ENCODE measurements around the gene DNAH11. TPM values are rescaled to one million over a fixed set of nuclear protein-coding genes. Genes with fewer than 3 reads are reported as not detected.
A peak's percentile ranks its signal among the peaks of the same experiment; 100 is the strongest.

Gene DNAH11
- total RNA-seq, 1 experiment from 2014 or later: 1.6 TPM

DNA sequence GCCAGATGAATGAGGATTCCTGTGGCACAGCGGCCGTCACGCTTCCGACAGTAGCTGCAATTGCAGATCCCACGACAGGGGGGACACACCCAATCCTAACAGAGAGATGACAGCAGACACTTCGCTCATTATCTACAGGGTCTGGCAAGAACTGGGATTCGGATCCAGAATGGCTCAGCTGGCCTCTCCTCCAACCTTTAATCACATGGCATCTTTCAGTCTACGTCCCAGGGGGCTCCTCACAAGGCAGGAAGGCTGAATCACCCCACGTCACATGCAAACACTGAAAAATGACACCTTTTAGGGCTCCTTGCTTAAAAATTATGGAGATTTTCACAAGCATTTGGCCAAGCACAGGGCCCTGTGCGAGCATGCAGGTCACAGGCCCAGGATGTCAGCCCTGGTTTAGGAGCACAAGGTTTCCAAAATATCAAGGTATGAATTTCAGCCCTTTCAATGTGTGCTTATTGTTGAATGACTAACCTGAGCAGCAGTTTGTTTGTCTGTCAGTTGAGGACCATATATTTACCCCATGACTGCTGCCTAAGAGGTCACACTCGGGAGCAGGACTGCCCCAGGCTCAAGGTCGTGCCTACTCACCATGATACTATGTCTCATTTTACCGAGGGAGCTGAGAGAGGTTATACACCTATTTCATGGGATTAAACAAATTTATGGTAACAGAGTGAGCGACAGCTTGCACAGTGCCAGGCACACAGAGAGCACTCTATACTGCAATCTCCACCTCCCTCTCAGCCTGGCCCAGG, 360.4 kb downstream of the DNAH11 start:
- Histone ChIP-seq H4K20me1 (ENCODE audit: low read length) (no peaks in the 10 kb centered on the region), H3K9me2 (replicated peaks; ENCODE audit: low read length) (no peaks in the 10 kb centered on the region), H3F3A (ENCODE audit: low read length, unreplicated experiment) (no peaks in the 10 kb centered on the region), H3K4me1 (ENCODE audit: insufficient read depth, low read length) (peaks cover 18% of the 10 kb centered on the region), H3K36me3 (ENCODE audit: low read depth, low read length) (peaks cover 61% of the 10 kb centered on the region), H3K4me3 (ENCODE audit: low read length) (no peak overlapping the region), H3K9ac (ENCODE audit: low read length) (no peak overlapping the region), H3K9me3 (ENCODE audit: low read length) (no peaks in the 10 kb centered on the region), H3K27ac (ENCODE audit: low read length) (peak overlapping the region; percentile 21), H3K27me3 (ENCODE audit: low read length) (no peaks in the 10 kb centered on the region), H3K79me2 (ENCODE audit: low read length) (no peaks in the 10 kb centered on the region), H2AFZ (ENCODE audit: low read length) (no peak overlapping the region), H3K4me2 (ENCODE audit: low read length) (no peak overlapping the region)
- DNase-seq: no peak
- peak; percentile 41 for ATAC-seq
- TF ChIP-seq EZH2 (IDR thresholded peaks at IDR 0.05; ENCODE audit: low read length, unreplicated experiment) (no peak), EZH2phosphoT487 (IDR thresholded peaks at IDR 0.05; ENCODE audit: borderline replicate concordance, low read length) (no peak)
- TF ChIP-seq, protein P1, sequence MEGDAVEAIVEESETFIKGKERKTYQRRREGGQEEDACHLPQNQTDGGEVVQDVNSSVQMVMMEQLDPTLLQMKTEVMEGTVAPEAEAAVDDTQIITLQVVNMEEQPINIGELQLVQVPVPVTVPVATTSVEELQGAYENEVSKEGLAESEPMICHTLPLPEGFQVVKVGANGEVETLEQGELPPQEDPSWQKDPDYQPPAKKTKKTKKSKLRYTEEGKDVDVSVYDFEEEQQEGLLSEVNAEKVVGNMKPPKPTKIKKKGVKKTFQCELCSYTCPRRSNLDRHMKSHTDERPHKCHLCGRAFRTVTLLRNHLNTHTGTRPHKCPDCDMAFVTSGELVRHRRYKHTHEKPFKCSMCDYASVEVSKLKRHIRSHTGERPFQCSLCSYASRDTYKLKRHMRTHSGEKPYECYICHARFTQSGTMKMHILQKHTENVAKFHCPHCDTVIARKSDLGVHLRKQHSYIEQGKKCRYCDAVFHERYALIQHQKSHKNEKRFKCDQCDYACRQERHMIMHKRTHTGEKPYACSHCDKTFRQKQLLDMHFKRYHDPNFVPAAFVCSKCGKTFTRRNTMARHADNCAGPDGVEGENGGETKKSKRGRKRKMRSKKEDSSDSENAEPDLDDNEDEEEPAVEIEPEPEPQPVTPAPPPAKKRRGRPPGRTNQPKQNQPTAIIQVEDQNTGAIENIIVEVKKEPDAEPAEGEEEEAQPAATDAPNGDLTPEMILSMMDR (conservative IDR thresholded peaks at IDR 0.05; ENCODE audit: low read depth, low read length): no peak
- no TSS peak for BruUV-seq (replicated peaks)
- CTCF ChIA-PET: no interaction called here
- intact Hi-C loops (cut with micrococcal nuclease): loop anchor here (5.0 kb wide), 1 partner anchor 39 kb away; no protein-coding TSS in a partner anchor
- POLR2A ChIA-PET (ENCODE audit: unreplicated experiment): no interaction called here

DNA sequence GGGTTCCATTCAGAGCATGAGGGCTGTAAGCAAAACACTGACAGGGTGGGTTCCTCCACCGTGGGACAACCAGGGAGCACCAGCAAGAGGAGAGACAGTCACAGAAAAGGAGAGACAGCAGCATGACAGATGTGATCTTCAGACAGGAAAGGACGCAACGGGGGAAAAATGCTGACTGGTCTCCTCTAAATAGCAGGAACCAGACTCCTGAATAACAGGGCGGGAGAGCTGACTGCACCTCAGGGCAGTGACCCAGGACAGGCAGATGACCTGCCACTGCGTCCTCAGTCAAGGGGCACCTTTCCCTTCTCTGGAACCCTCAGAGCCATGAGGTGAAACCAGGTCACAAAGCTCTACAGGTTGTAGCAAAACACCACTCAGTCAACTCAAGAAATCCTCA, 365.9 kb downstream of the DNAH11 start:
- Histone ChIP-seq H3K9me3 (ENCODE audit: low read length) (no peaks in the 10 kb centered on the region), H3K4me3 (ENCODE audit: low read length) (no peak overlapping the region), H3K9ac (ENCODE audit: low read length) (no peak overlapping the region), H3F3A (ENCODE audit: low read length, unreplicated experiment) (no peaks in the 10 kb centered on the region), H3K27me3 (ENCODE audit: low read length) (no peaks in the 10 kb centered on the region), H4K20me1 (ENCODE audit: low read length) (no peaks in the 10 kb centered on the region), H3K4me1 (ENCODE audit: insufficient read depth, low read length) (peaks cover 15% of the 10 kb centered on the region; the same call in 1 of the 2 replicates), H3K27ac (ENCODE audit: low read length) (no peak overlapping the region), H3K79me2 (ENCODE audit: low read length) (no peaks in the 10 kb centered on the region), H3K4me2 (ENCODE audit: low read length) (no peak overlapping the region), H2AFZ (ENCODE audit: low read length) (no peak overlapping the region), H3K36me3 (ENCODE audit: low read depth, low read length) (peaks cover 43% of the 10 kb centered on the region), H3K9me2 (replicated peaks; ENCODE audit: low read length) (no peaks in the 10 kb centered on the region)
- no peak for DNase-seq
- CTCF ChIA-PET: no interaction called here
- TF ChIP-seq, protein P1 (conservative IDR thresholded peaks at IDR 0.05; ENCODE audit: low read depth, low read length): no peak
- TF ChIP-seq EZH2phosphoT487 (IDR thresholded peaks at IDR 0.05; ENCODE audit: borderline replicate concordance, low read length) (no peak), EZH2 (IDR thresholded peaks at IDR 0.05; ENCODE audit: low read length, unreplicated experiment) (no peak)
- intact Hi-C loops (cut with micrococcal nuclease): no loop called here
- BruUV-seq (replicated peaks): no TSS peak
- POLR2A ChIA-PET (ENCODE audit: unreplicated experiment): no interaction called here
- ATAC-seq: no peak

DNA sequence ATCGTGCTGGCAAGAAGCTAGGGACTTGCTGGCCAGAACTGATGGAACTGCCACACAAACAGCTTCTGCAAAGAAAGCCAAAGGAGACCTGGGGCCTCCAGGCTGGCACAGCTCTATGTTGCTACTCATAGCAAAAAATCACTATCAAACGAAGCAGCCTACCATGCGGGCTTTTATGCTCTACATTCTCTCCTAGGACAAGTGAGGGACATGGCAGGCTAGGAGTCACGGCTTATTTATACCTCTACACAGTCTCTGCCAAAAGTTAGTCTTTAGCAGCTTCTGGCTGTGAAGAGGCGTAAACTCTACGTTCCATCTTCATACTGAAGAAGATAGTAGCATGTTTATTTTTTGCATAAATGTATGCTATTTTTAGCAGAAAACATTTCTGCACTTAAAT, 367.4 kb downstream of the DNAH11 start:
- Histone ChIP-seq H3K4me1 (ENCODE audit: insufficient read depth, low read length) (peaks cover 15% of the 10 kb centered on the region; the same call in 1 of the 2 replicates), H3K36me3 (ENCODE audit: low read depth, low read length) (peaks cover 44% of the 10 kb centered on the region), H4K20me1 (ENCODE audit: low read length) (no peaks in the 10 kb centered on the region), H2AFZ (ENCODE audit: low read length) (no peak overlapping the region), H3K27me3 (ENCODE audit: low read length) (no peaks in the 10 kb centered on the region), H3K9me2 (replicated peaks; ENCODE audit: low read length) (no peaks in the 10 kb centered on the region), H3K4me3 (ENCODE audit: low read length) (no peak overlapping the region), H3F3A (ENCODE audit: low read length, unreplicated experiment) (no peaks in the 10 kb centered on the region), H3K9me3 (ENCODE audit: low read length) (no peaks in the 10 kb centered on the region), H3K4me2 (ENCODE audit: low read length) (no peak overlapping the region), H3K9ac (ENCODE audit: low read length) (no peak overlapping the region), H3K27ac (ENCODE audit: low read length) (no peak overlapping the region), H3K79me2 (ENCODE audit: low read length) (no peaks in the 10 kb centered on the region)
- ChIA-PET POLR2A (ENCODE audit: unreplicated experiment) (no interaction called here), CTCF (no interaction called here)
- no peak for DNase-seq
- no peak for ATAC-seq
- no peak for TF ChIP-seq EZH2phosphoT487 (IDR thresholded peaks at IDR 0.05; ENCODE audit: borderline replicate concordance, low read length)
- intact Hi-C loops (cut with micrococcal nuclease): loop anchor here (2.0 kb wide), 1 partner anchor 51 kb away; no protein-coding TSS in a partner anchor
- no TSS peak for BruUV-seq (replicated peaks)

Measured in PC-3 (cell line).